Right atrium auricular region (tissue), 2 donors: Measurements from ENCODE around the gene GFRA1. TPM values are rescaled to one million over a fixed set of nuclear protein-coding genes. Genes with fewer than 3 reads are reported as not detected.

Experiments
- DNase-seq: peaks from one replicate; pipeline ENCODE4 v3.0.0-alpha.2; 2019; ENCODE audit warnings: low spot score
- H3K27ac ChIP-seq, 2 donors: fragments of 200-600 bp; sonication (generic); 1 replicate in 1 of 2; 2 replicates in 1 of 2; pipeline ENCODE4 v1.5.1; 2016 to 2019
- H3K27me3 ChIP-seq, 2 donors: fragments of 200-600 bp; sonication (generic); one replicate each; pipeline versions ENCODE4 v1.5.1 to v1.6.0; 2017 to 2019
- H3K36me3 ChIP-seq: fragments of 200-600 bp; sonication (generic); one replicate; pipeline ENCODE4 v1.5.1; 2016
- H3K4me1 ChIP-seq, 2 donors: fragments of 200-600 bp; sonication (generic); one replicate each; pipeline versions ENCODE4 v1.5.1 to v1.6.0; 2017 to 2019
- H3K4me3 ChIP-seq, 2 donors: fragments of 200-600 bp; sonication (generic); 1 replicate in 1 of 2; 2 replicates in 1 of 2; pipeline ENCODE4 v1.5.1; 2017 to 2019; ENCODE audit warnings: mild to moderate bottlenecking in 1 of 2, moderate library complexity in 1 of 2
- H3K9me3 ChIP-seq, 2 donors: fragments of 200-600 bp; sonication (generic); one replicate each; pipeline ENCODE4 v1.5.1; 2019
- total RNA-seq, 2 donors: library from RNA; depleted of rRNA; stranded (reverse); fragments of >200 nt; gene quantifications; one replicate each; pipeline ENCODE4 v1.1.0, GENCODE V29; 2016
- TF ChIP-seq, protein P1 (sequence below), 2 donors: fragments of 200-600 bp; sonication (generic); IDR thresholded peaks; one replicate each; pipeline ENCODE4 v1.5.1; 2019; ENCODE audit warnings: antibody characterized with exemption in 2 of 2

Gene GFRA1
- total RNA-seq, 2 donors from 2014 or later = 9.1 to 18.7 TPM

- no peak for DNase-seq
Observed at GRCh38 chr10:116088985-116089384, 184.0 kb downstream of the GFRA1 start.

DNA sequence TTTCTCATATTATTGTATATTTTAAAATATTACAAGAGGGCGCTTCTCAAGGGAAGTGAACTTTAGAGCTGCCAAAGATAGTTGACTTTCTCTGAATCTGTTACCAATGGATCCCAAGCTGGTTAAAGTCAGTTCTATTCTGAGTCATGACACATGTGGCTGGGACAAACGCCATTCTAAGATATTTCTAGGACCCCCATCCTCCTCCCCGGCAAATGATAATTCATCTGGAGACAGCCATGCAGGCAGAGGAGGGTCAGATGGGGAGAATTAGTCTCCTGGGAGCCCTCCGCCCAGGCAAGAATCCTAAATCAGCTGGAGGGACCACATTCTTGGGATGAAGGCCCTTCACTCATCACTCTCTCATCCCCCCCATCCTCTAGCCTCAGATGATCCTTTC, 187.7 kb downstream of the GFRA1 start:
- Histone ChIP-seq H3K27ac (no peak overlapping the region), H3K4me1 (no peaks in the 10 kb centered on the region), H3K4me3 (no peak overlapping the region), H3K27me3 (no peaks in the 10 kb centered on the region), H3K36me3 (no peaks in the 10 kb centered on the region), H3K9me3 (no peaks in the 10 kb centered on the region)
- TF ChIP-seq, protein P1, sequence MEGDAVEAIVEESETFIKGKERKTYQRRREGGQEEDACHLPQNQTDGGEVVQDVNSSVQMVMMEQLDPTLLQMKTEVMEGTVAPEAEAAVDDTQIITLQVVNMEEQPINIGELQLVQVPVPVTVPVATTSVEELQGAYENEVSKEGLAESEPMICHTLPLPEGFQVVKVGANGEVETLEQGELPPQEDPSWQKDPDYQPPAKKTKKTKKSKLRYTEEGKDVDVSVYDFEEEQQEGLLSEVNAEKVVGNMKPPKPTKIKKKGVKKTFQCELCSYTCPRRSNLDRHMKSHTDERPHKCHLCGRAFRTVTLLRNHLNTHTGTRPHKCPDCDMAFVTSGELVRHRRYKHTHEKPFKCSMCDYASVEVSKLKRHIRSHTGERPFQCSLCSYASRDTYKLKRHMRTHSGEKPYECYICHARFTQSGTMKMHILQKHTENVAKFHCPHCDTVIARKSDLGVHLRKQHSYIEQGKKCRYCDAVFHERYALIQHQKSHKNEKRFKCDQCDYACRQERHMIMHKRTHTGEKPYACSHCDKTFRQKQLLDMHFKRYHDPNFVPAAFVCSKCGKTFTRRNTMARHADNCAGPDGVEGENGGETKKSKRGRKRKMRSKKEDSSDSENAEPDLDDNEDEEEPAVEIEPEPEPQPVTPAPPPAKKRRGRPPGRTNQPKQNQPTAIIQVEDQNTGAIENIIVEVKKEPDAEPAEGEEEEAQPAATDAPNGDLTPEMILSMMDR (IDR thresholded peaks at IDR 0.05) = no peak
- DNase-seq = no peak

More at GRCh38 chr10:116088985-116089384, 184.0 kb downstream of the GFRA1 start:
- Histone ChIP-seq H3K4me3 (no peak overlapping the region), H3K9me3 (no peaks in the 10 kb centered on the region), H3K4me1 (no peaks in the 10 kb centered on the region), H3K27ac (no peak overlapping the region), H3K36me3 (no peaks in the 10 kb centered on the region), H3K27me3 (no peaks in the 10 kb centered on the region)
- TF ChIP-seq, protein P1 (IDR thresholded peaks at IDR 0.05) = no peak

DNA sequence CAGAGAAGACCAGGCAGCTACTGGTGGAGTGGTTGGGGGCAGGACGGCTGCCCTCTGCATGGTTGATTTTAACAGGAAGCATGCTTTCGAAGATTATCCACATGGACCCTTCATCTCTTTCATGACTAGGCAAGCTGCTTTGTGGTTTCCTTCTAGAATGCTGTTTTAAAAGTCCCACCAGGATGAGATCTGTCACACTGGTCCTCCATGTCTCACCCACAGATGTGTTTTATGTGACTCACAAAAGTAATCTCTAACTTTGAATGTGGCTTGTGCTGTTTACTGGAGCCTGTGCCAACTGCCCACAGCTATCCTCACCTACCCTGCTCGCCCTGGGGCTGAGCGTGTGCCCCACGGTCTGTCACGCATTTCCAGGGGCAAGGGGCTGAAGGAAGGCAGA, 188.8 kb downstream of the GFRA1 start:
- H3K4me1 ChIP-seq = no peaks in the 10 kb centered on the region
- no peaks in the 10 kb centered on the region for H3K9me3 ChIP-seq
- DNase-seq = no peak
- no peaks in the 10 kb centered on the region for H3K27me3 ChIP-seq
- TF ChIP-seq, protein P1 (IDR thresholded peaks at IDR 0.05) = no peak
- no peak overlapping the region for H3K4me3 ChIP-seq
- H3K27ac ChIP-seq = no peak overlapping the region
- no peaks in the 10 kb centered on the region for H3K36me3 ChIP-seq

- DNase-seq = no peak
- H3K4me3 ChIP-seq = no peak overlapping the region
- H3K36me3 ChIP-seq = no peaks in the 10 kb centered on the region
- no peak overlapping the region for H3K27ac ChIP-seq
- H3K4me1 ChIP-seq = no peaks in the 10 kb centered on the region
- H3K9me3 ChIP-seq = no peaks in the 10 kb centered on the region
- H3K27me3 ChIP-seq = no peaks in the 10 kb centered on the region
- TF ChIP-seq, protein P1 (IDR thresholded peaks at IDR 0.05) = no peak
Observed at GRCh38 chr10:116083226-116083762, 189.7 kb downstream of the GFRA1 start.

DNA sequence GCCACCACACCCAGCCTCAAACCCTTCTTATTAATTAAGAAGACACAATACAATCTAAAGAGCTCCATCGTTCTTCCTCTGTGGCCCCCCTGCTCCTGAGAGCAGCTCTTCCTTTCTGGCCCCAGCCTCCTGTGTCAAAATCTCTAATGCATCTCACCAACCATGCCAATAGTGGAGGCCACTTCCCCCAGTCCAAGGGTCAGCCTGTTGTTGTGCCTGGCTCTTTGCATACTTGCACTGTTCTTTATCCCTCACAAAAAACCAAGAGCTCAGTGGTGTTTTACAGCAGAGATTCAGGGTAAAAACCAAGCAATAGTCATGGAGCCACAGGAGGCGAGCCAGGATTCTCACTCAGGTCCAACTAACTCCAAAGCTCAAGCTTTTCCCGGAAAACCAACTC, 190.2 kb downstream of the GFRA1 start:
- H3K4me1 ChIP-seq = no peaks in the 10 kb centered on the region
- H3K4me3 ChIP-seq = no peak overlapping the region
- no peak for DNase-seq
- H3K27me3 ChIP-seq = no peaks in the 10 kb centered on the region
- H3K9me3 ChIP-seq = no peaks in the 10 kb centered on the region
- no peaks in the 10 kb centered on the region for H3K36me3 ChIP-seq
- H3K27ac ChIP-seq = no peak overlapping the region
- TF ChIP-seq, protein P1 (IDR thresholded peaks at IDR 0.05) = no peak

DNA sequence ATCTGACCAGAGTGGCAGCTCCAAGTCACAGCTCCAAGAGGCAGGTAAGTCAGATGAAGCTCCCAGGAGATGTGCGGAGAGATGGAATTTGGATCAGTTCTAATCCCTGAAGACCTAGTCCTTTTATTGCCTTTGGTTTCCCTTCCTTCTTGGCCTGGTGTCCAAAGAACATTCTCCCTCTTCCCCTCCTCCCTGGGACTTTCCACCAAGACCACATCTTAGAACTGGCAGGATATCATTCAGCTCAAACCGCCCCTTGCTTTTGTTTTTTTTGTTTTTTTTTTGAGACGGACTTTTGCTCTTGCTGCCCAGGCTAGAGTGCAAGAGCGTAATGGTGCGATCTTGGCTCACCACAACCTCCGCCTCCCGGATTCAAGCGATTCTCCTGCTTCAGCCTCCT, 190.8 kb downstream of the GFRA1 start:
- no peaks in the 10 kb centered on the region for H3K36me3 ChIP-seq
- H3K9me3 ChIP-seq = no peaks in the 10 kb centered on the region
- no peaks in the 10 kb centered on the region for H3K27me3 ChIP-seq
- TF ChIP-seq, protein P1 (IDR thresholded peaks at IDR 0.05) = no peak
- H3K27ac ChIP-seq = no peak overlapping the region
- H3K4me1 ChIP-seq = no peaks in the 10 kb centered on the region
- DNase-seq = no peak
- H3K4me3 ChIP-seq = no peak overlapping the region
